CD4-positive, alpha-beta T cell treated with Interferon alpha-2 for 1 hour (primary cell): ENCODE results near the gene PHKB.
"Not testable (repeated sequence)": the region's sequence is repeated elsewhere in the genome, so short reads cannot be mapped to it uniquely, and the experiment has no call there.

Source experiments
- DNase-seq, 2 donors: peaks; one replicate each; pipeline ENCODE4 v3.0.0-alpha.2; 2020 to 2022

PHKB gene

DNA sequence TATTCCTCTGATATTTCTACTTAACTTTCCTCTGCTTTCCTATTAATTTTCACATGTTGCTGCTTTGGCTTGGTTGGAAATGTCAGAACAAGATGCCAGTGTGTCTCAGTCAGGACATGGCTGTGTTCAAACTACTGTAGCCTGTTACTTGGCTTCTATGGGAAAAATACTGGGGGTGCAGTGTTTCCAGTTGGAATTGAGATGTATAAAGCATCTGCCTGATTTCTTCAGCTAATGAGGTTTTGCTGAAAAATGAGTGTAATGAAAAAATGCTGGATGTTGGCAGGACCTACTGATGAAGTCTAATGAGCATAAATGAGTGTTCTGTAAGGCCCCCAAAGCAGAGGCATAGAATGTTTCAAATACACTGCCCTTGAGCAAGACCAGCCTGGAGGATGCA is 166.6 kb downstream of the PHKB start:
- DNase-seq, result no peak

DNA sequence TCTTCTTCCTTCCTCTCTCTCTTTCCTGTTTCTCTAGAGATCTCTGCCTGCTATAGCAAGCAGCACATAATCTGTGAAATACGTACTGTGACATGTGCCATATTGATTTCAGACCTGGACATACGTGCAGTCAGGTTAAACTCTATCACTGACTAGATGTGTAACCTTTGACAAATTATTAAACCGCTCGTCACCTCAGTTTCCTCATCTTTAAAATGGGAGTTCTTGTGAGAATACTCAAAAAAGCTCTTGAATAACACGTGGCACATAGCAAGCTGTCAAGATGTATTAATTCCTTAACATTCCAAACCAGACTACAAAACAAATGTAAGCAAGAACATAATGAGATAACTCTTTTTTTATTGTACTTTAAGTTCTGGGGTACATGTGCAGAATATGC is 170.0 kb downstream of the PHKB start:
- no peak for DNase-seq

DNA sequence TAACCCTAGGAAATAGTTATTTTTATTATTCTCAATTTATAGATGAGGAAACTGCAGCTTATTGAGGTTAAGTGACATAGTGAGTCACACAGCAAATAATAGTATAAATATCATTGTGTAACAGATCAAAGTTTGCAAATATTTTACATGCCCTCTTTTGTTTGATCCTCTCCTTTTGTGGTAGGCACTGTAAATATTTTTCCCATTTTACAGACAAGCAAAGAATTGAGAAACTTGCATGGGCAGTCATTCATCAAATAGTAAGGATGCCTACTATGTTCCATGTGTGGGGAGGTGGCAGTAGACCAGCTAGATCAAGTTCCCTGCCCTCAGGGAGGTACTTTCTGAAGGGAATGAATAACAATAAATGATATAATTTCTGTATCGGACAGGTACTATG is 173.0 kb downstream of the PHKB start:
- DNase-seq, result no peak

DNA sequence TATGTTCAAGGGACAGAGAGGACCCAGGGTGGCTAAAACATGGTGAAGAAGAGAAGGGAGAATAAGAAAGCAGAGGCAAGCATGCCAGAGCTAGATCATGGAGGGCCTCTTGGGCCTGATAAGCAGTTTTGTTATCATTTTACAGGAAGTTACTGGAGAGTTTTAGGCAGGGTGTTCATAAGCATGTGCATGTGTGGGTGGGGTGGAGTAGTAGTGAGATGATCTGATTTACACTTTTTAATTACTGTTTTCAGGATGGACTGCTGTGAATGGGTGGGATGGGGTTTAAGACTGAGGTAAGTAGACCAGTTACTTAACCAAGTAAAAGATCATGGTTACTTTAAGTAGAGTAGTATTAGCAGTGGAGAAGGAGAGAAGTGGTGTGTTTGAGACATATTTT is 173.6 kb downstream of the PHKB start:
- DNase-seq, result no peak

DNA sequence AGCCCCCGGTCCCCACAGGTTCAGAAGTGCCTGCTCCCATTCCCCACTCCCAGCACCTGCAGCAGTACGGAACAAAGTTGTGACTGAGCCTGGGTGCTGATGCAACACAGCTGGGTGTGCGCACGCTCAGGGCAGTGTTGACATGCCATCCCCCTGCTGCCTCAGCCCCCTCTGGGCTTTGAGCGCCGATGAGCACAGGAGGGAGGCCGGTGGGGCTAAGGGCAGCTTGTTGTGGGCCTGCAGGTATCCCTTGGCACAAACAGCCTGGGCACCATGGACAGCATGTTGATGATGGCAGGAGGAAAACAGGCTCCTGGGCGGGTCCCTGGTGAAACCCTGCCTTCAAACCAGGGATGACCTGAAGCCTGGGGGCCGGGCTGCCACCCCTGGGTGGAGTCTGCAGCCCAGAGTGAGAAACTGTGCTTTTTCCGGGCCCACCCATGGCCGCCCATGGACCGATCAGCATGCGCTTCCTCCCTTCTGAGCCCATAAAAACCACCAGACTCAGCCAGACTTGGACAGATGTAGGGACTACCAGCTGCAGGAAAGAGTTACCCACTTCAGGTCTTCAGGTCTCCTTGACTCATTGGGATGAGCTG is 175.5 kb downstream of the PHKB start:
- no peak for DNase-seq

DNA sequence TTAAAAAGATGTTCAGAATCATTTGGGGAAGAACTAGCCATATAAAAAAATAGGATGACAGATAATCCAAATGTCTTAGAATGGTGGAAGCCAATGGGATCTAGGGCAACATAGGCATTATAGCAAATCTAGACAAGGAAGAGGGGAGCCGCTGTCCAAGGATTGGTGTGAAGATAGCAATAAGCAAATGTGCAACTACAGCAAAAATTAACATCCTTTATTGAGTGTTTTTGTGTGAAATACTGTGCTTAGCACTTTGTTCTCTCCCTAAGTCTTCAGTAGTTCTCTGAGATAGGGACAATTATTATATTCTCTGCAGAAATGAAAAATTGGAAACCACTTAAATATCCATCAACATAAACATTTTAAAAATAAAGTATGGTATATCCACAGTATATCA is 177.0 kb downstream of the PHKB start:
- no peak for DNase-seq

DNA sequence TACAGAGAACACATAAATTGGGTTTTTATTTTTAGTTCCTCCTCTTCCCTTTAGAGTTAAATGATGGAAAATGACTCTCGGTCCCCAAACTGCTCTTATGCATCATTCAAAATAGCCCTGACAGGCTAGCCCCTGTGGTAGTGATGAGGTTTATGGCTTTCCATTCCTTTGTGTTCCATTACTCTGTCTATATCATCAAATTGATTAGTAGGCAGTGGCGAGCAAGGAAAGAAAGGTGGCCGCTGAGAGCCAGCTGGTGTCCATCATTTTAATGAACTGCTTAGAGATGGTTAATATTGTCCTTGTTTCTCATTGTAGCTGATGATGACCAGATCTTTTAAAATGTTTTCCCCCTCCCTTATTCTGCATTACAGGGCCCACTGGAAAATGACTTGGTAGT is 179.5 kb downstream of the PHKB start:
- no peak for DNase-seq

- DNase-seq, result peak in 1 of 2 donors; percentile 23
Measured at GRCh38 chr16:47643323-47644000, 182.3 kb downstream of the PHKB start.

GRCh38 chr16:47644166-47644565 is 183.0 kb downstream of the PHKB start:
- no peak for DNase-seq

DNA sequence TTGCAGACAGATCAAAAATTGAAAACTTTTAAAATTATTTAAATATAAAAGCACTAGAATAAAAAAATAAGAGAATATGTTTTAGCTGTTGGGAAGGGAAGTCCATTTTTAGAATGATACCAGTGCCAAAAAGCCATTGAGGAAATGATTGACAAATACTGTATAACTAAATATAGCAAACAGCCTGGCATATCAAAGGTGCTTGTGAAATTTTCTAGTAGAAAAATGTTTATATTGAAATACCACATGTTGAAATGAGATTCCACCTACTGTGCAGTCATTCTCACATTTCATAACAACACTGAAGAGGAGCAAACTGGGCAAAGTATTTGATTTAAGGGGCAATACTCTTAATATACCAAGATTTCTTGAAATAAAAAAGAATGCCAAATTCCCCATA is 183.5 kb downstream of the PHKB start:
- no peak for DNase-seq

GRCh38 chr16:47646914-47647313 is 185.8 kb downstream of the PHKB start:
- DNase-seq, result no peak

GRCh38 chr16:47657032-47657431 is 195.9 kb downstream of the PHKB start:
- DNase-seq, result no peak

DNA sequence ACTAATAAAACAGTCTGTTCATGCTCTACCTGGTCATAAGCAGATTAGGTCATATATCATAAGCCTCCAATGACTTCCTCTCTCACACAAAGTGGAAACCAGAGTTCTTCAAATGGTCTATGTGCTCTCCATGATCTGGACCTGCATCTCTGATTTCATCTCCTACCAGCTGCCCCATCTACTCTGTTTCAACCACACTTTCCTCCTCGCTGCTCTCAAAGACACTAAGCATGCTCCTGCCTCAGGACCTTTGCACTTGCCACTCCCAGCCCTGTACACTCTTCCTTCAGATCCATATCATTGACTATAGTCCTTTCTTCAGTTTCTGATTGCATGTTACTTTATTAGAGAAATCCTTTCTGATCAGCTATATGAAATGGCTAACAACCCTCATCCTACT is 196.8 kb downstream of the PHKB start:
- no peak for DNase-seq

- no peak for DNase-seq
Measured at GRCh38 chr16:47660540-47660939, 199.4 kb downstream of the PHKB start.

GRCh38 chr16:47664653-47665325 is 203.7 kb downstream of the PHKB start:
- no peak for DNase-seq

DNA sequence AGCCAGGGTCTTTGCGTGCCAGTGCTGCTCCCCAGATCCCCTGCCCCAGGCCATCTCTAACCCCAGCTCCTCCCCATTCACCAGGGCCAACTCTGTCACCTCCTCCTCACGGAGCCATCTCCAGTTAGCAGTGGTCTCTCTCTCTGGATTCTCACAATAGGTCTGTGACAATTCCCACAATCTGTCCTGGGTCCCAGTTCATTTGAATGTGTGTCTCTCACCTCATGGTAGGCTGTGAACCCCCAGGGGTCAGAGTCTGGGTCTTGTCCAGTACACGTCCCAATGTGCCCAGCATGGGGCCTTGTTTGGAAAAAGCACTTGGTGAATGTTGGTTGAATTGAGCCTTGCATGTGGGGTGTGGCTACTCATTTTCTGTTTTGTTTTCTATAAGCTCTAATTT is 205.3 kb downstream of the PHKB start:
- no peak for DNase-seq

GRCh38 chr16:47667956-47668355 is 206.8 kb downstream of the PHKB start:
- no peak for DNase-seq

DNA sequence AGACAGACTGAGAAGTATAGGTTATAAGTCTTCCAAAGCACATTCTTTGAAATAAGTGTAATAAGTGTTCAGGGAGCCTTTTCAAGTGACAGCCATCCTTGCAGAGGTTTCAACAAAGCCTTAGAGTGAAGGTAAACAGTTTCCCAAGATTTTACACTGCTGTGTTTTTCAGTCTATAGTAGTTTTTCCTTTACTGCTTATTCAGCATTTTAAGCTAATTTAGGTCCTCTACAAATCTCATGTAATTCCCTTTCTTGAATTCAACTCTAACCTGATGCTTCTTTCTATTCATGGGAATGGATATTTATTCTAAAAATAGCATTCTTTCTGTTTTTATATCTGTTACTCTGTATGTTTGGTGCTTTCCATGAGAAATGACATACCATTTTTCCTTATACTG is 211.3 kb downstream of the PHKB start:
- no peak for DNase-seq

GRCh38 chr16:47676635-47677177 is 215.6 kb downstream of the PHKB start:
- no peak for DNase-seq

DNA sequence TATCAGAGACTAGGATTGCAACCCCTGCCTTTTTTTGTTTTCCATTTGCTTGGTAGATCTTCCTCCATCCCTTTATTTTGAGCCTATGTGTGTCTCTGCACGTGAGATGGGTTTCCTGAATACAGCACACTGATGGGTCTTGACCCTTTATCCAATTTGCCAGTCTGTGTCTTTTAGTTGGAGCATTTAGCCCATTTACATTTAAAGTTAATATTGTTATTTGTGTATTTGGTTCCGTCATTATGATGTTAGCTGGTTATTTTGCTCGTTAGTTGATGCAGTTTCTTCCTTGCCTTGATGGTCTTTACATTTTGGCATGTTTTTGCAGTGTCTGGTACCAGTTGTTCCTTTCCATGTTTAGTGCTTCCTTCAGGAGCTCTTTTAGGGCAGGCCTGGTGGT is 220.4 kb downstream of the PHKB start:
- not testable (repeated sequence) for DNase-seq

DNA sequence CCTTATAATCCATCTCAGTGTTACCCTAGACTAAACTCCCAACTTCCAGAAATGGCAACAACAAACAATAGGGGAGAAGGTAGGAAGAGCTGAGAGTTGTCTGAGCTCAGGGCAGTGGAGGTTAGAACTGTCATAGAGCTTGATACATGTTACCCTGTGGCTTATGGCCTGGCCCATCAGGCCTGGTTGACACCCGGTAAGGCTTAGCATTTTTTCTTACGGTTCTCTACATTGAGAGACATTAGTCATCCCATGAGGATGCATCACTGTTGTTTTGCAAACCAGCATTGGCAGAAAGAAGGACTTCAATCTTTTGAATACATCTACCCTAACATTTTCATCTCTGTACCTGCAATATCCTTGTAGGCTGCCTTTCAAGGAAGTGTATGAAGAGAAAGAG is 226.6 kb downstream of the PHKB start:
- no peak for DNase-seq

DNA sequence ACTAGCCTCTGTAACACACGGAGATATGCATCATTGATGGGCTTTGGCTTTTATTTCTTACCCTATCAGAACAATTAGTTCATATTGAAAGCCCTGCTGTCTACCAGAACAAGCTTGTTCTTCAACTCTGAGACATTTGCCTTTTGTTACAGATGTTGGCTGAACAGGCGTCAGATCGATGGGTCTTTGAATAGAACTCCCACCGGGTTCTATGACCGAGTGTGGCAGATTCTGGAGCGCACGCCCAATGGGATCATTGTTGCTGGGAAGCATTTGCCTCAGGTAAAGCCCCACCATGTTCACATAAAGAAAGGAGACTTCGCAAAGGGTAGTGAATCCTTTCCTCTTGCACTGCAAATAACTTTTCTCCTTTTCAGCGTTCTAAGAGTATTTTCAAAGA is 232.1 kb downstream of the PHKB start:
- DNase-seq, result no peak

GRCh38 chr16:47694543-47694942 is 233.4 kb downstream of the PHKB start:
- no peak for DNase-seq

GRCh38 chr16:47695756-47696155 is 234.6 kb downstream of the PHKB start:
- no peak for DNase-seq
